NAMALWA (cell line): Measurements from ENCODE around the gene SCRN2.

Experiments
- DNase-seq: peaks from one replicate; pipeline ENCODE4 v3.0.0-alpha.2; 2015; ENCODE audit warnings: low spot score

SCRN2 gene

DNA sequence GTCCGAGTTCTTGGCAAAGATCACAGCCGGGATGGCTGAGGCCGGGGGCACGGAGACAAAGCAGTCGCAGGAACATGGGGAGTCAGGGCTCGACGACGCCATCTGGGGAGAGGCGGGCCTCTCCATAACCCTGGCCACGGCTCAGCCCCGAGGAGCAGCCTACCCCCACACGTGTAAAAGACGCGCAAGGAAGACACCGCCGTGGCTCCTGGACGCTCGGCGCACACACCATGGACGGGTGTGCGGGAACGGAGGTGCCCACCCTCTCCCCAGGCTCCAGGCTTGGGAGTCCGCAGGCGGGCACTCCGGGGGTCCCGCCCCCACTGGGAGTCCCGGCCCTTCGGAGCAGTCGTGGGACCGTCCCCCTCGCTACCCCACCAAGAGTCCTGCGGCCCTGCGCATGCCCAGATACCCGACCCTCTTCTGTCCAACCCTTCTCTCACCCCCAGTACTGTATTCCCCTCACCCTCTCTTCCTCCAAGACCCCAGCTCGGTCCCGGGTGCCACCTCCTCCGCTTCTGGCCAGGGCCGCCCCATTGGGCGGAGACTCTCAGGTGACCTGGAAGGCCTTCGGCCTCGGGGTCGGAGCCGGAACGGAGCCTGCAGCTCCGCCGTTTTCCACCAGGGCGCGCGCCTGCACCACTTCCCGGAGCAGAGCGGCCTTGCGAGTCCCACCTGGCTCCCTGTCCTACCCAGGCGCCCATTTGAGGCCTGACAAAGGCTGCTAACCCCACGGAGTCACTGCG is at the start of gene SCRN2:
Gene SCRN2, minus strand, starts transcription at position 532 of the 746 bp plus-strand sequence. Its CDS starts 430 bp downstream, at position 102.
- DNase-seq, result peak; percentile 87

DNA sequence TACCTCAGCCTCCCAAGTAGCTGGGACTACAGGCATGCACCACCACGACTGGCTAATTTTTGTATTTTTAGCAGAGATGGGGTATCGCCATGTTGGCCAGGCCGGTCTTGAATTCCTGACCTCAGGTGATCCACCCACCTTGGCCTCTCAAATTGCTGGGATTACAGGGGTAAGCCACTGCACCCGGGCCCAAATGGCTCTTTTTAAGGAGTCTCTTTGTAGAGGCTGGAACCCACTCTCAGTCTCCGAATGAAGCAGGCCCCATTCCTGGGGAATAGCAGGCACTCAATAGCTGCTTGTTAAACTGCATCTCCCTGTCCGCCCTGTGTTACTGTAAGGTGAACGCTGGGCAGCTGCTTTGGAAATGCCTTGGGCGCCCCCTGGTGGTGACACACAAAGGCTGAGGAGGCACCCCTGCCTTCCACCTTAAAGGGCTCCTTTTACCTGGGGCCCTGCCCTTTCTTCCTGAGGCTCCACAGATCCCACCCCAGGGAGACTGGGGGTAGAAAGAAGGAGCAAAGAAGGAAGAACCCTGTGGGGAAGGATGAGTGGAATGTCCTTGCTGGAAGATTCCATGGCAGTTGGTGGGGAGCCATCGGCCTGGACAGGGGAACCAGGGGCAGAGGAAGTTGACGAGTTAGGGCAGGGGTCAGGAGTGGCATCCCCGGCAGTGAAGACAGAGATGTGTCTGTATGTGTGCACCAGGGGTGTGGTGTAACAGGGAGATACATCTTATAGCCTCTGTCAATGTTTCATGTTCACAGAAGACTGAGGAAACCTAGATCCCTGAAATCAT is 48.9 kb upstream of the SCRN2 start:
- peak; percentile 87 for DNase-seq

DNA sequence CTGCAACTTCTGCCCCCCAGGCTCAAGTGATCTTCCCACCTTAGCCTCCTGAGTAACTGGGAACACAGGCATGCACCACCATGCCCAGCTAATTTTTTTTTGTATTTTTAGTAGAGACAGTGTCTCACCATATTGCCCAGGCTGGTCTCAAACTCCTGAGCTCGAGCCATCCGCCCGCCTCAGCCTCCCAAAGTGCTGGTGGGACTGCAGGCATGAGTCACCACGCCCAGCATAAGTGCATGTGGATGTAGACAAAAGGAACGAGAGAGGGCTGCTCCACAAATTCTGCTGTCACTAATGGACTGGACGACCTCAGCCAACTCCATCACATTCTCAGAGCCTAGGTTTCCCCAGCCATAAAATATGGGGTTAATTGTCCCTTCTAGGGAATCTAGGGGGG is 47.2 kb upstream of the SCRN2 start:
- no peak for DNase-seq

DNA sequence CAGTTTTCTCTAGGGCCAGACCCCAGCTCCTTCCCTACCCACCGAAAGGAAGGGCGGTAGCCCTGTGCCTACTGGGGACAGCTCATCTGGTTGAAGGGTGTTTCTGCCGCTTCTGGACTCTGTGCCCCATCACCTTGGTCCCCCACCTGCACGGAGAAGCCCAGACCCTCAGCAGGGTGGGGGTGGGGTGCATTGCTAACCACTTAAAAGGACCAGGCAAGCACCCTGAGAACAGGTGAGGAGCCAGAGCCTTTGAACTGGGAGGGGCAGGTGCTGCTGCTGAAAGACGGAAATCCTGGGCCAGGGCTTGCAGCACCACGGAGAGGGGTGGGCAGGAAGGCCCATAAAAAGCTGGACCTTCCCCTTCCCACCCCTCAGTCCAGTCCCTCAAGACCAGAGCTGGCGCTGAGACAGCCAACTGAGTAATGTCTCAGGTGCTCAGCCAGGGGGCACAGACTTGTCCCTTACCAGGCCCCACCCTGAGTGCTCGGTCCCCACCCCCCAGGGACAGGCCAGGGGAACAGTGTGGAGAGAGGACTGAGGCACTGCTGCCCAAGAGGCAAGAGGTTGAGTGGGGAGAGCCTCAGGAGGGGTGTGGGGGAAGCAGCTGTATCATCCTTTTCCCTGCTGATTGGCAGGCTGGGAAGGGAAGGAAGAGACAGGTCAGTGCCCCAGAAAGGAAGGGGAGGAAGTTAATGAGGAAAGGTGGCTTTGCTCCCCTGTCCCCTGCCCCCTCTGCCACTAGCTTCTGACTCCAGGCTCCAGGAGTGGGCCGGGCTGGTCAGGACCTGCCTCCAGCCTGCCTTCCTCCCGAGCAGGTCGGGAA is 44.0 kb upstream of the SCRN2 start:
- DNase-seq, result no peak

DNA sequence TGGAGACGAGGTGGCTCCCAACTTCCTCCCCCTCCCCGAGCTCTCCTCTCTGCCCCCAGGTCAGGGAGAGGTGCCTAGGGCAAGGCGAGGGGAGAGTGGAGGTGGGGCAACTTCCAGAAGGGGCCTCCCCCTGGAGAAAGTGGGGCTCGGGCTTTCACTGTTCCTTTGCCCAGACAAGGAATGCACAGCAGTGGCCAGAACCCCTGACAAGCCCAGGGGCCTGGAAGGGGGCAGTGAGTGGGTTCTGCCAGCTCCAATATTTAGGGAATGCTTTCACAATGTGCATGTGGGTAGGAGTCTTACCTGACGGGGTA is 43.3 kb upstream of the SCRN2 start:
- no peak for DNase-seq

DNA sequence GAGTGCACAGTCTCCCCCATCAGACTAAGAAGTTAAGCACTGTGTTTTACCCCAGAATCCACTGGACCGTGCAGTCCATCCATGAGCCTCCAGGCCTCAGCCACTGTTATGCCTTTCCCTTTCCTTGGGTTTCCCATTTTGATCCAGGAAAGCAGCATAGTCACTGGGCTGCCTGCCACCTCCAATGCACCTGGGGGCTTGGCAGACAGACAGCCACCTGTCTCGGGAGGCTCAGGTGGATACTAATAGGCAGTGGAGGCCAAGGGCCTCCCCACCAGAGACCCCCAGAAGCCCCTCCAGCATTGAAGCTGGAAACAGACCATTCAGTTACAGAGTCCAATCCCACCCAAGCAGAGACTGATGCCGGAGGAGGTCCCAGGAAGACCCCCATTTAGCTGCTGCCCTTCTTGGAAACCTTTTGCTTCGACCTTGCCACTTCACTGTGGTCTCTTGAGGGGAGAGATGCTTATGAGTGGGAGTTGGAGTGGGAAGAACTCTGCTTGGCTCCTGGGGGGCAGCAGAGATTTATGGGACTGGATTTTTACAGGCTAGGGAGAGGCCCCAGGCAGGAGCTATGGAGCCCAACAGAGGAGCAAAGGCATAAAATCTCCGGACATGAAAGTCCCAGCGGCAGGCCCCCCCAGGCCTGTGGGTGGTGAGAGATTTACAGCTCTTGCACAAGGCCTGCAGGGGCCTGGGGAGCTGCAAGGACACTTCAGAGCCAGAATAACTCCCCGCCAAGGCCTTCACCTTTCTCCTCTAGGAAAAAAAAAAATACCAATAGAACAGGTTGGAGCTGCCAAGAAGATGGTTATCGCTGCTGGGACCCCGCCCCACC is 42.7 kb upstream of the SCRN2 start:
- no peak for DNase-seq

DNA sequence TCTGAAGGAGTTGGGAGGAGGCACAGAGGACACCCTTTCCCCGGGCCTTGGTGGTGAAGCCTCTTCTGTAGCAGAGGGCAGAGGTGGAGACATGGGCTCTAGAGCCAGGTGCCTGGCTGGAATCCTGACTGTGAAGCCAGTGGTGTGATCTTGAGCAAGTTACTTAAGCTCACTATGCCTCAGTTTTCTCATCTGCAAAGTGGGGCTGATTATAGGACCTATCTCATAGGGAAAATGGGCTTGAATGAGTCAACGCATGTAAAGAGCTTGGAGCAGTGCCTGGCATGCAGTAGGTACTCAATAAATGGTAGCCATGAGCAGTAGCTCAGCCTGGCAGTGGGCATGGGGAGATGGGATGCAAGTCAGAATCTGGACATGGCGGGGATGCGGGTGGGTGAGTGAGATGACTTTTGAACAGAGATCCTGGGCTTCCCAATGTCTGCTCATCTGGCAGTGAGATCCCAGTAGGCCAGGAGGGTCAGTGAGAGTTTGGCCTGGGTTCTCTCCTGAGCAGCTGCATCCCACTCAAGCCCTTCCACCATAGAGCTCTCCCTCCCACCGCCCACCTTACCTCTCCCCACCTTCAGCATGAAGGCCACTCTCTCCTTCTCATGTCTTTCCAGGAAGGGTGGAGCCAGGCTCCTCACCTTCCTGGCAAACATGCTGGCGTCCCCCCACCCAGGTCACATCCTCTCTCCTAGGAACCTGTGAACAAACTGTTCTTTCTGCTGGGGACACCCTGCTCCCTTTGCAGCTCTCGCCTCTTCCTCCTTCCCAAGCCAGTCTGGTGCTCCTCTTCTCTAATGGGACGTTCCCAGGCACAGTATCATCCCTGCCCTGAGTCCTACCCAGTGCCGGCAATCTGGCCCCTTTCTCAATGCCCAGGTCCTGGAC is 41.9 kb upstream of the SCRN2 start:
- DNase-seq, result no peak

DNA sequence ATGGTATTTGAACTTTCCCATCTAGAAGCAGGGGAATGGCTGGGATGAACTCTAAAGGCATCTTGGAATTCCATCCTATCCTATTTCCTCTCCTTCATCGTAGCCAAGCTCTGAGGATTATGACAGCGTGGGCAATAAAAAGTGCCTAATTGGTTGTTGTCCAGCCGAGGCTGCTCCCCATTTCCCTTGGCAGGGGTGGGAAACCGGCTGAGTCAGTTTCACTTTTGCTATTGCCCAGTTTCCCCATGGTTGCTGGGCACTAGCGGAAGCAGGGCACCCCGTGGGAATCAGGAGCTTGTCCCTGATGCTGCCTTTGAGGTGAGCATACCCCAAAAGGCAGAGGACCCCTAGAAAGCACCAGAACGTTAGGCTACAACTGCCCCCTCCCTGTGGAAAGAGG is 41.2 kb upstream of the SCRN2 start:
- DNase-seq, result no peak

DNA sequence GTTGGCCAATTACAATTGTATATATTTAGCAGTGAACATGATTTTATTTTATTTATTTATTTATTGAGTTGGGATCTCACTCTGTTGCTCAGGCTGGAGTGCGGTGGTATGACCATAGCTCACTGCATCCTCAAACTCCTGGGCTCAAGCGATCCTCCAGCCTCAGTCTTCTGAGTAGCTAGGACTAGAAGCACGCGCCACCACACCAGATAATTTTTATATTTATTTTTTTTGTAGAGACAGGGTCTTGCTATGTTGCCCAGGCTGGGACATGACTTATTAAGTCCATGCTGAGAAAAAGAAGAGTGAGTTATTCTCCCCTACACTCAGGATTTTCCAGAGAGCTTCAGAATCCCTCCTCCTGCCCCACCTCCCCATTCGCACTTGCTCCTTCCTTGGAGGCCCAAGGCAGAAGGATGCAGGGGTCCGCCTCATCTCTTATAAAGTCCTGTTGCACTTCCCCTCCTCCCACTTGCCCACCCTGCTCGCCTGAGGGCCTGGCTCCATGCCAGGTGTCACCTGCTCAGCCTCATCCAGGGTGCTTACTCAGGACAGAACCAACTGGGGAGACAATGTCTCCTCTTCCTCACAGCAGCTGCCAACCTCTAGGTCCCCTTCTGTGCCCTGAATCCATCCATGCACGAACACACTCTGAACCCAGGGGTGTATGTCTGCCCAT is 38.8 kb upstream of the SCRN2 start:
- no peak for DNase-seq

DNA sequence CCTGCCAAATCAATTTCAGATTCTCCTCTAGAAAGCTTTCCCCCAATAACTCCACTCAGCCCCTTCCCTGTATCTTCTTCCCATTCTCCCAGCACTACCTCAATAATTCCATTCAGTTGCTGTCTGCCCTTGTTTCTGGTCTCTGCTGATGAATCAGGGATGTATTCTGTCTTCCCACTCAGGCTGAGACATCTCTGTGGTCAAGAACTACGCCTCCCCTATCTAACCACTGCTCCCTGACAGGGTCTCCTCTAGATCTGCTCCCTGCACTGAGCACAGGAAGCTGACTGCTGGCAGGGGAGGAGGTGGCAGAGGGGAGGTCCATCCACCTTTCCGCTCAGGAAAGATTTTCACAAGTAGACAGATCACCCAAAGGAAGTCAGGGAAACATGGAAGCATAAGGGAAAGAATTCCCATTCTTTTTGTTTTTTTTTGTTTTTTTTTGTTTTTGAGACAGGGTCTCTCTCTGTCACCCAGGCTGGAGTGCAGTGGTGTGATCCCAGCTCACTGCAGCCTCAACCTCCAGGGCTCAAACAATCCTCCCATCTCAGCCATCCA is 38.0 kb upstream of the SCRN2 start:
- DNase-seq, result no peak

DNA sequence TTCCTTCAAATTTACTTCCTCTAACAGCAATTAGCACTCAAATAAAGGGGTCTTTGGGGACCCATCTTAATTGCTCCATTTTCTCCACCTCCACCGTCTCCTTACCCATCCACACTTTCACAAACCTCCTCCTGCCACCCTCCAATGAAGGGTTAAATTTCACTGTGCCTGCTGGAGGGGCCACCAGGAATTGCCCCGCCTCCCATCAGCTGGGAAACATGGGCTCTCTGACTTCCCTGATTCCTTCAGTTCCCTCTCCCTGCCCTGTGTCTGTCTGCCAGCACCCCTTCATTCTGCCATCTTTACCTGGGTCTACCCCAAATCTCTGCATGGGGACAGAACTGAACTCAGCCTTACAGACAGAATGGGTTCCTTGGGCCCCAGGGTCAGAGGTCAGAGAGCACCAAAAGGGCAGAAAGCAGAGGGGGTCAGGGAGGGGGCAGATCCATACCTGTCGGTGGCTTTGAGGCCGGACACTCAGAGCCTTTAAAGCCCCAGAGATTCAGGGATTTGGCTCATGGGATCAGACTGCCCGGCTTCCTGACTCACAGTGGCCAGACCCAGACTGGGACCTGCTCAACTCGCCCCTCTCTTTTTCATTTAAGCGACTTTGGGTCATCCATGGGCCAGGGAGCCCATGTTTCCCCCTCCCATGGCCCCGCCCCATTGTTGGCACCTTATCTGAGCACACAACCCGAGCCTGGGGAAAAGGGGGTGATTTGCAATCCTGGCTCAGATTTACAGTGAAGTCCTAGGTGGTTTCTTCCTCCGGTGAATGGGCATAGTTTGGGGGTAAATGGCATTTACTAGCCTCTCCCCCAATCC is 37.3 kb upstream of the SCRN2 start:
- DNase-seq, result no peak

DNA sequence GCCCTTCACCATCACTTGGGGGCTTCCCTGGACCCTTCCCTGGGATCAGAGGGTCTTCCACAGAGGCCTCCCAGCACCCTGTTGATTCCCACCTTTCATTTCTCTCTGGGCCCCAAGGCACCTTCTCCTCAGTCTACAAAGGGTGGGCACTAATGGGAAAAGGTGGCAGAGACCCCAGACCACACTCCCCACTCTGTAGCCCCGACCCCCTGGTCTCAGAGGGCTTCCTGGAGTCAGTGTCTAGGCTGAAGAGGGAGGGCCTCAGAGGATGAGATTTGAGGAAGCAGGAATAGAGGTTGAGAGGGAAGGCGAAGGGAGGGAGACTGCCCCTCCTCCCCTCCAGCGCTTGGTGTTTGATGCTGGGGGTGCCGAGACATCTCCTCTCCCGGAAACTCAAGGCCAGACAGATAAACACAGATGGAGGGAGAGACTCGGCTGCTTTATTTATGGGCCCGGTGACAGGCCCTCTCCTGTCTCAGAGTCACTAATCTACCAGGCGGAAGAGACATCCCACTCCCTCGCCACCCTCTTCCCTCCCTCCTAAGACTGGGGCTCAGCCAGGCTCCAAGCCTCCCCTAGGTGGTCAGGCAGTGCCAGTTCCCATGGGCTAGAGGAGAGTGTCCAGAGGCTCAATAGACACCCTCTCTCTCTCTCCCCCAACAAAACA is 36.4 kb upstream of the SCRN2 start:
- DNase-seq, result no peak

DNA sequence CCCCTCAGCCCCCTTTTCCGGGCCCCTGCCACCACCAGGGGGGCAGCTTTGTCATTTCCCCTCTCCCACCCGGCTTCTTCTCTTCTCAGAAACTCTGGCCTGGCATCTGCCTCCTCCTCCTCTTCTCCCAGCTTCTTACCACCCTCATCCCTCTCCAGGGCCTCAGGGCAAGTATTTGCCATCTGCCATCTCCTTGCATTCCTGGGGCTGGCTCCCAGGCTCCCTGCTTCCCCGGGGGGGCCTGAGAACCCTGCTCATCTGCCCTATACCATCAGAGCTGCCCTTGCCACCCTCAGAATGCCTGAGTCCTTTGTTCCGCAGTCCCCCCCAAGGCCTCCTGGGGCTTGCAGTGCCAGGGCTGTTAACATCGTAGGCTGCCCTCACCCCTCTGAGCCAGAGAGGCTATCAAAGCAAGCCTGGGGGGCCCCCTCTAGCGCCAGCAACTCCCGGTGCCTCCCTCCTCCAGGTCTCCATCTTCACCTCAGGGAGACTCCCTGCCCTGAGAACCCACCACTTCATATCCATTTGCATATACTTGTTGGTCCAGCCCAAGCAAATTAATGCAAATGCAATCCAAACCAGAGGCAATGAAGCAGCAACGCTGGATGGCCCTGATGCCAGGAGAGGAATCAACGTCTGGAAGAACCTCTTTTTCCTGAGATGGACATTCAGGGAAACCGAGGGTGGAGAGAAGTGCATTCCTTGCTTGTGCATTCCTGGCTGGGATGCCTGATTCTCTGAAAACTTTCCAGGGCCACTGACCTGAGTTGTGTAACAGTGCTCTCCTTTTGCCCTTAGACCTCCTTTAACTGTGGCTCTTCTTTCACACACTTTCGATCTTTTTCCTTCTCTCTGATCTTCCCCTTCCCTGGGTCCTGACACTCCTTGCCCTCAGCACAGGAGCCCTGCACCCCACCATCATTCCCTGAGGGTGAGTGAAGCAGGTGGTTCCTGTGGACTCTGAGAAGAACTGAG is 34.2 kb upstream of the SCRN2 start:
- peak; percentile 20 for DNase-seq

DNA sequence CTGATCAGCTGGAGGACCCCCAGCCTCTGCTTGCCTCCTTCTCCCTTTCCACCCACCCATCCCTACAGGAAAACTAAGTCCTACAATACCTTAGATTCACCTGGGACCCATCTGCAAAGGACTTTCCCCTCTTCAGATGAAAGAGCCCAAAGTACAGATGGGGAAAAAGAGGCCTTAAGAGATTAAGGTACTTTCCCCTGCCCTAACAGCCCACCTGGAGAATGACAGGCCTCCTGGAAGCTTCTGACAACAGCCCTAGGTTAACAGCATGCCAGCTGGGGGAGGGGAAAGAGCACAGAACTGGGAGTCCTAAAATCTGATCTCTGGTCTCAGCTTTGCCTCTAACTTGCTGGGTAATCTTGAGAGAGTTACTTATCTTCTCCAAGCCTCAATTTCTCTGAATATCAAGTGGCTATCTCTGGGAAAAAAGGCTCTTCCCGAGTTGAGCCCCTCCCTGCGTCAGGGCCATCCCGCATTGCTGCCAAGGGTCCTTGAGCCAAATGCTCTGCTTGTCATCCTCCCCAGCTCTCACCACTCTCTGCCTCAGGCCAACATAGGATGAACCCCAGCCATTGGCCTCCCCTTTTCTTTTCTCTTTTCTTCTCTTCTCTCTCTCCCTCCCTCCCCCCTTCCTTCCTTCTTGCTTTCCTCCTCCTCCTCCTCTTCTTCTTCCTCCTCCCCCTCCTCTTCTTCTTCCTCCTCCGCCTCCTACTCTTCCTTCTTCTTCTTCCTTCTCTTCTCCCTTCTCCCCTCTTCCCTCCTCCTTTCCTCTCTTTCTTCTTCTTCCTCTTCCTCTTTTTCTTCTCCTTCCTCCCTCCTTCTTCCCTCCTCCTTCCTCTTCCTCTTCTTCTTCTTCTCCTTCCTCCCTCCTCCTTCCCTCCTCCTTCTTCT is 32.4 kb upstream of the SCRN2 start:
- no peak for DNase-seq

DNA sequence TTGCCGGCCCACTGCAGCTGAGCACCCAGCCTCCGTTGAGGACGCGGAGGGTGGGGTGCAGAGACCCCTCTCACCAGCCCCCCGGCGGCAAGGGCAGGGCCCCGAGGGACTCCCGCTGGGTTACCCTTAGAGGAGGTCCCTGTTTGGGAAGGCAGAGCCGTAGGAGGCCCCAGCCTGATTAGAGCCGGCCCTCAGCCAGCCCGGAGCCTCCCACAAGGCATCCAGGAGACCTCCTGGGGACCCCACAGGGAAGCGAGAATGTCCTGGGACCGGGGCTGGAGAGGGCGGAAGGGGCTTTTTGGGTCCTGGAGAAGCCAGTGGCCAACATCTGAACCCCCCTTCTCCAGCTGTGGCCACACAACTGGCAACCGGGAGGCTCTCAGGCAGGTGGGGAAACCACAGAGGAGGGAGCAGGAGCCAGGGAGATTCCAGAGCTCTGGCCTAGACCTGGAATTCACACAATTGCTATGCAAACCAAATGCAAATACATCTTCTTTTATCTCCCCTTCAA is 31.6 kb upstream of the SCRN2 start:
- no peak for DNase-seq
